Heart right ventricle (tissue), 16 donors: ENCODE data around the gene OLIG2. TPM values are rescaled to one million over a fixed set of nuclear protein-coding genes. Genes with fewer than 3 reads are reported as not detected.
A peak's percentile ranks its signal among the peaks of the same experiment; 100 is the strongest.

Experiments
- ATAC-seq, 8 donors: fragments of 200-7000 bp; cut with Tn5 transposase; one replicate each; pipeline ENCODE4 v1.9.1; 2020; ENCODE audit warnings: mild to moderate bottlenecking in 8 of 8, moderate library complexity in 8 of 8, moderate number of reproducible peaks in 1 of 8
- DNase-seq, 2 donors: peaks; one replicate each; pipeline ENCODE4 v3.0.0-alpha.2; 2020
- H3K27ac ChIP-seq, 10 donors: fragments of 200-600 bp; sonication (generic) in 2 of 10; one replicate each; pipeline versions ENCODE4 v1.5.0 to v1.8.0; 2020 to 2022; ENCODE audit warnings: mild to moderate bottlenecking in 3 of 10
- H3K27me3 ChIP-seq, 7 donors: fragments of 200-600 bp; one replicate each; pipeline ENCODE4 v1.8.0; 2021 to 2022; ENCODE audit warnings: mild to moderate bottlenecking in 2 of 7
- H3K36me3 ChIP-seq, 9 donors: fragments of 200-600 bp; sonication (generic) in 1 of 9; one replicate each; pipeline versions ENCODE4 v1.5.0 to v1.8.0; 2020 to 2022; ENCODE audit warnings: mild to moderate bottlenecking in 2 of 9
- H3K4me1 ChIP-seq, 9 donors: fragments of 200-600 bp; sonication (generic) in 1 of 9; one replicate each; pipeline versions ENCODE4 v1.5.0 to v1.8.0; 2020 to 2022; ENCODE audit warnings: mild to moderate bottlenecking in 4 of 9
- H3K4me3 ChIP-seq, 10 donors: fragments of 200-600 bp; sonication (generic) in 2 of 10; one replicate each; pipeline versions ENCODE4 v1.5.0 to v1.8.0; 2020 to 2022; ENCODE audit warnings: mild to moderate bottlenecking in 7 of 10, moderate library complexity in 2 of 10
- H3K9me3 ChIP-seq, 11 donors: fragments of 200-600 bp in 10 of 11; sonication (generic) in 2 of 11; one replicate each; pipeline versions ENCODE4 v1.5.0 to v1.8.0; 2013 to 2022; ENCODE audit warnings: mild to moderate bottlenecking in 2 of 11, control low read depth in 1 of 11, moderate library complexity in 1 of 11
- CTCF ChIP-seq, 9 donors: fragments of 200-600 bp; sonication (generic) in 2 of 9; IDR thresholded peaks; one replicate each; pipeline versions ENCODE4 v1.5.0 to v1.8.0; 2021 to 2022; ENCODE audit warnings: antibody characterized with exemption in 9 of 9, mild to moderate bottlenecking in 5 of 9, moderate library complexity in 1 of 9
- WGBS, 2 donors: extraction: QIAGEN DNeasy Blood & Tissue Kit; methylation state at CpG; one replicate each; pipeline ENCODE4 v1.1.7; 2013; ENCODE audit warnings: inconsistent platforms in 1 of 2; 5-methylcytosine and 5-hydroxymethylcytosine counted together
- intact Hi-C, 10 donors: fragments of 100-400 bp; cut with DNase I; formaldehyde crosslinking; loops; one replicate each; pipeline versions ENCODE4 v1.11.1 to v1.14.2; 2022
- polyA plus RNA-seq, 2 donors: library from polyadenylated mRNA; stranded (reverse); fragments of 200-250 nt; gene quantifications; one replicate each; pipeline ENCODE4 v1.2.3, GENCODE V29; 2013
- total RNA-seq, 10 donors: library from RNA; stranded (reverse); fragmentation: NEBNext Ultra II Directional in 3 of 10; extraction: Animal tissue kit (Norgen Biotek cat#: 25700) in 3 of 10; gene quantifications; one replicate each; pipeline versions ENCODE4 v1.2.1 to v1.2.4, GENCODE V29; 2021 to 2023
- donor health status: Arrhythmogenic right ventricular cardiomyopathy.
- donor health status: ischemic (EF 13 %, LVEDD 7.1; RV severe dilation, severe dysfunction).
- donor health status: healthy with polysubstance abuse.
- donor health status: DM: no; HTN: yes; CAD: no.
- donor health status: DM: no; HTN: no; CAD: no.
- donor health status: ischemic (EF 25% LVEDD 6.9; RV normal size, moderate dysfunction).
- donor health status: ischemic (EF 25% LVEDD 5.7; RV mildly dilated, moderate dysfunction).
- donor health status: healthy.
- donor health status: DM: yes; HTN: yes; CAD: no.
- donor health status: Ischemic cardiomyopathy.
- donor health status: ischemic (EF 35%, LVEDD 5.7; RV mildly dilated, moderate dysfunction).
- donor health status: nonischemic (EF 11% LVEDD 7.7; RV severe dilation, severe dysfunction).
- donor health status: DM: yes; HTN: yes; CAD: no.
- donor health status: PGD.
- donor health status: ischemic (EF 29% LVEDD 5.4; RV normal size, mild dysfunction).
- donor health status: nonischemic (EF 23%, LVEDD 6.1; RV moderate dilation, normal function).

OLIG2 gene
- total and polyA plus RNA-seq, 12 donors: not detected

GRCh38 chr21:33033961-33034413 is 8.3 kb downstream of the OLIG2 start:
- no peak for TF ChIP-seq CTCF (IDR thresholded peaks at IDR 0.05)
- H3K27ac ChIP-seq: no peak overlapping the region
- H3K27me3 ChIP-seq: peaks cover 44 to 98% (median 95%) of the 10 kb centered on the region in 7 donors
- H3K36me3 ChIP-seq: no peaks in the 10 kb centered on the region
- H3K4me3 ChIP-seq: no peak overlapping the region
- 30 to 31% methylated on average over 20 of the region's 20 CpGs for WGBS, 2 donors
- no peak for ATAC-seq
- H3K9me3 ChIP-seq: no peaks in the 10 kb centered on the region
- DNase-seq: no peak
- intact Hi-C loops: no loop called here
- peaks cover 0 to 24% (median 7%) of the 10 kb centered on the region in 9 donors for H3K4me1 ChIP-seq

GRCh38 chr21:33035147-33035546 is 9.4 kb downstream of the OLIG2 start:
- Histone ChIP-seq H3K27ac (no peak overlapping the region), H3K36me3 (no peaks in the 10 kb centered on the region), H3K4me3 (no peak overlapping the region), H3K27me3 (peaks cover 34 to 95% (median 88%) of the 10 kb centered on the region in 7 donors), H3K9me3 (no peaks in the 10 kb centered on the region), H3K4me1 (peaks cover 0 to 17% (median 0%) of the 10 kb centered on the region in 9 donors)
- 77 to 79% methylated on average over 1 of the region's 1 CpG for WGBS, 2 donors
- no peak for TF ChIP-seq CTCF (IDR thresholded peaks at IDR 0.05)
- intact Hi-C loops: no loop called here
- no peak for ATAC-seq
- DNase-seq: no peak

- ATAC-seq: peak in 6 of 8 donors; percentile 56 to 72 (median 67)
- no peak overlapping the region for H3K4me3 ChIP-seq
- 30 to 42% methylated on average over 11 of the region's 11 CpGs for WGBS, 2 donors
- intact Hi-C loops: no loop called here
- no peak for TF ChIP-seq CTCF (IDR thresholded peaks at IDR 0.05)
- H3K9me3 ChIP-seq: no peaks in the 10 kb centered on the region
- H3K27ac ChIP-seq: peak overlapping the region in 1 of 10 donors; percentile 59
- no peaks in the 10 kb centered on the region for H3K36me3 ChIP-seq
- H3K27me3 ChIP-seq: peaks cover 23 to 94% (median 88%) of the 10 kb centered on the region in 7 donors
- no peak for DNase-seq
- peaks cover 0 to 17% (median 0%) of the 10 kb centered on the region in 9 donors for H3K4me1 ChIP-seq
Measured at GRCh38 chr21:33036430-33037162, 10.9 kb downstream of the OLIG2 start.

GRCh38 chr21:33037501-33037900 is 11.8 kb downstream of the OLIG2 start:
- H3K27ac ChIP-seq: no peak overlapping the region
- peaks cover 0 to 17% (median 0%) of the 10 kb centered on the region in 9 donors for H3K4me1 ChIP-seq
- H3K9me3 ChIP-seq: no peaks in the 10 kb centered on the region
- WGBS, 2 donors: 81 to 87% methylated on average over 3 of the region's 3 CpGs
- TF ChIP-seq CTCF (IDR thresholded peaks at IDR 0.05): no peak
- H3K4me3 ChIP-seq: no peak overlapping the region
- ATAC-seq (no peak), DNase-seq (no peak)
- no peaks in the 10 kb centered on the region for H3K36me3 ChIP-seq
- intact Hi-C loops: no loop called here
- H3K27me3 ChIP-seq: peaks cover 15 to 90% (median 88%) of the 10 kb centered on the region in 7 donors
